ENCODE data around the gene LY9. TPM values are rescaled to one million over a fixed set of nuclear protein-coding genes. Genes with fewer than 3 reads are reported as not detected.

The LY9 gene
- total RNA-seq, 2 donors from 2014 or later, result 0.33 to 1.6 TPM

GRCh38 chr1:160830321-160831153 is 34.6 kb downstream of the LY9 start:
- Histone ChIP-seq H3K9me3 (no peaks in the 10 kb centered on the region), H3K27me3 (no peaks in the 10 kb centered on the region), H3K4me3 (no peak overlapping the region), H3K27ac (no peak overlapping the region), H3K4me1 (no peaks in the 10 kb centered on the region), H3K36me3 (replicated peaks in 1 of 2; ENCODE audit: insufficient read depth in 1 of 2, low read depth in 2 of 2) (no peaks in the 10 kb centered on the region)
- intact Hi-C loops (cut with DNase I), result loop anchor here (10.0 kb wide), 1 partner anchor 264 kb away; the partner anchor contains the start of gene KLHDC9
- ATAC-seq (peak; percentile 62), DNase-seq (peak; percentile 69 to 75 (median 72))
- WGBS, 2 donors, result 53 to 57% methylated on average over 8 of the region's 8 CpGs
- TF ChIP-seq POLR2A (IDR thresholded peaks at IDR 0.05) (no peak), CTCF (IDR thresholded peaks at IDR 0.05) (peak; percentile 48 to 71 (median 65))

- no peaks in the 10 kb centered on the region for H3K36me3 ChIP-seq (replicated peaks in 1 of 2; ENCODE audit: insufficient read depth in 1 of 2, low read depth in 2 of 2)
- TF ChIP-seq POLR2A (IDR thresholded peaks at IDR 0.05) (no peak), CTCF (IDR thresholded peaks at IDR 0.05) (peak; percentile 44 to 79 (median 75))
- H3K4me3 ChIP-seq, result no peak overlapping the region
- DNase-seq (peak; percentile 24 to 43 (median 38)), ATAC-seq (peak; percentile 55)
- intact Hi-C loops (cut with DNase I), result loop anchor here (5.0 to 10.0 kb wide), 2 partner anchors 117 to 260 kb away; partner anchors contain the start of genes ITLN2 and KLHDC9
- H3K27ac ChIP-seq, result no peak overlapping the region
- 68 to 72% methylated on average over 3 of the region's 3 CpGs for WGBS, 2 donors
- H3K27me3 ChIP-seq, result no peaks in the 10 kb centered on the region
- no peaks in the 10 kb centered on the region for H3K4me1 ChIP-seq
- H3K9me3 ChIP-seq, result no peaks in the 10 kb centered on the region
Measured at GRCh38 chr1:160834945-160835565, 39.1 kb downstream of the LY9 start.

- 61 to 65% methylated on average over 3 of the region's 3 CpGs for WGBS, 2 donors
- Histone ChIP-seq H3K4me3 (no peak overlapping the region), H3K36me3 (replicated peaks in 1 of 2; ENCODE audit: insufficient read depth in 1 of 2, low read depth in 2 of 2) (no peaks in the 10 kb centered on the region), H3K27ac (no peak overlapping the region), H3K4me1 (no peaks in the 10 kb centered on the region), H3K27me3 (no peaks in the 10 kb centered on the region), H3K9me3 (no peaks in the 10 kb centered on the region)
- ATAC-seq (no peak), DNase-seq (no peak)
- TF ChIP-seq CTCF (IDR thresholded peaks at IDR 0.05) (no peak), POLR2A (IDR thresholded peaks at IDR 0.05) (no peak)
- intact Hi-C loops (cut with DNase I), result loop anchor here (5.0 to 10.0 kb wide), 2 partner anchors 117 to 259 kb away; partner anchors contain the start of genes ITLN2 and KLHDC9
Measured at GRCh38 chr1:160835751-160836150, 39.8 kb downstream of the LY9 start.

- Histone ChIP-seq H3K4me1 (no peaks in the 10 kb centered on the region), H3K27me3 (no peaks in the 10 kb centered on the region), H3K9me3 (no peaks in the 10 kb centered on the region), H3K36me3 (replicated peaks in 1 of 2; ENCODE audit: insufficient read depth in 1 of 2, low read depth in 2 of 2) (no peaks in the 10 kb centered on the region), H3K27ac (no peak overlapping the region), H3K4me3 (no peak overlapping the region)
- DNase-seq, result no peak
- TF ChIP-seq POLR2A (IDR thresholded peaks at IDR 0.05) (no peak), CTCF (IDR thresholded peaks at IDR 0.05) (no peak)
- intact Hi-C loops (cut with DNase I), result loop anchor here (5.0 to 10.0 kb wide), 2 partner anchors 116 to 258 kb away; partner anchors contain the start of genes ITLN2 and KLHDC9
- ATAC-seq, result no peak
- WGBS, 2 donors, result 28 to 43% methylated on average over 3 of the region's 3 CpGs
Measured at GRCh38 chr1:160836561-160836960, 40.6 kb downstream of the LY9 start.
